Measurements from ENCODE around the gene SCP2. TPM values are rescaled to one million over a fixed set of nuclear protein-coding genes. Genes with fewer than 3 reads are reported as not detected.
A peak's percentile ranks its signal among the peaks of the same experiment; 100 is the strongest.

The SCP2 gene
- total RNA-seq, 1 experiment from 2014 or later = 73.2 TPM

DNA sequence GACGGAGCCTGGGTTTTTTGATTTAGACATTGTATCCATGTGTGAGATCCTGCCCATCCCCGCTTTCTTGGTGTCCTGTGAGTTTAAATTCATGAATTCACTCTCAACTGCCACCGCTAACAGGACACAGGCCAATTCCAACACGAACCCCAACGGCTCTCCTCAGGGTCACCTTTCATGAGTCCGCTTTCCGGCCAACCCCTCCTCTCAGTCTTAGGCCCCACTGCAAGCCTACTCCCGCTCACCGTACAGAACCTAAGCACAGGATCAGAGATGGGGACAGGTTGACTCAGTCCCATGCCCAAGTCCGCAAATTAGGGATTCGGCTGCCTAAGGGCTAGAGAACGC lies 238 bp upstream of the SCP2 start:
- H3K4me3 ChIP-seq (ENCODE audit: low read depth, low read length, poor library complexity, severe bottlenecking) = peak overlapping the region; percentile 78
- H3K4me1 ChIP-seq (ENCODE audit: insufficient read depth, low read length, poor library complexity, severe bottlenecking) = peaks cover 8% of the 10 kb centered on the region
- no peak for TF ChIP-seq EZH2 (IDR thresholded peaks at IDR 0.05; ENCODE audit: borderline replicate concordance, low read depth, low read length, poor library complexity, severe bottlenecking)
- no peak for TF ChIP-seq CTCF (conservative IDR thresholded peaks at IDR 0.05; ENCODE audit: low read depth, low read length)
- POLR2A ChIA-PET (ENCODE audit: low non-redundant PET) = no interaction called here
- no peak for DNase-seq (ENCODE audit: low spot score)
- H3K36me3 ChIP-seq (ENCODE audit: insufficient read depth, low read length, poor library complexity, severe bottlenecking) = no peaks in the 10 kb centered on the region
- no TSS peak for BruUV-seq (replicated peaks)
- no peak overlapping the region for H3K27ac ChIP-seq (ENCODE audit: low read depth, low read length, poor library complexity, severe bottlenecking)
- H3K27me3 ChIP-seq (replicated peaks; ENCODE audit: insufficient read depth, low read depth, low read length, poor library complexity) = no peaks in the 10 kb centered on the region
- CTCF ChIA-PET = interaction anchor here (0.6 to 0.7 kb wide), 2 partner anchors 15 to 49 kb away, joined by 3 to 4 read pairs; no protein-coding TSS in a partner anchor
- no peaks in the 10 kb centered on the region for H3K9me3 ChIP-seq (ENCODE audit: low read depth, low read length, poor library complexity, severe bottlenecking)
- intact Hi-C loops (cut with micrococcal nuclease; ENCODE audit: unreplicated experiment) = no loop called here

DNA sequence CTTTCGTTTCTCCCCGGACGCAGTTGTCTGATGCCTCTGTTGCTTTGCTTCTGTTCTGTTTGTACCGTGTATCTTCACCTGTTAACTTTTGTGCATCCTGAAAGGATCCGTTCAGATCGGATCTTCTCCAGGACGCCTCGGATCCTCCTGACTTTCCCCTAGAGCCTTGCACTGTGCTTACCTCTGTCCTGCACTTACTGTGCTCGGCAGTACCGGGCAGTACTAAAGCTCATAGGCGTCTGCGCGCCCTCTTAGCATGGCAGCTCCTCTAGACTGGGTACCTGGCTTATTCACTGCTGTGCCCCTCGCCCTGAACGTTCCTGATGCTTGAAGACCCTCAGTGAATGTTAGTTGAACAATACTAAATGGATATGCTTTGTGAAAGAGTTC lies 934 bp downstream of the SCP2 start:
- H3K4me1 ChIP-seq (ENCODE audit: insufficient read depth, low read length, poor library complexity, severe bottlenecking) = peaks cover 8% of the 10 kb centered on the region
- TF ChIP-seq CTCF (conservative IDR thresholded peaks at IDR 0.05; ENCODE audit: low read depth, low read length) (no peak), EZH2 (IDR thresholded peaks at IDR 0.05; ENCODE audit: borderline replicate concordance, low read depth, low read length, poor library complexity, severe bottlenecking) (no peak)
- H3K27ac ChIP-seq (ENCODE audit: low read depth, low read length, poor library complexity, severe bottlenecking) = no peak overlapping the region
- no TSS peak for BruUV-seq (replicated peaks)
- H3K4me3 ChIP-seq (ENCODE audit: low read depth, low read length, poor library complexity, severe bottlenecking) = peak overlapping the region; percentile 78
- CTCF ChIA-PET = no interaction called here
- H3K36me3 ChIP-seq (ENCODE audit: insufficient read depth, low read length, poor library complexity, severe bottlenecking) = no peaks in the 10 kb centered on the region
- H3K27me3 ChIP-seq (replicated peaks; ENCODE audit: insufficient read depth, low read depth, low read length, poor library complexity) = no peaks in the 10 kb centered on the region
- intact Hi-C loops (cut with micrococcal nuclease; ENCODE audit: unreplicated experiment) = no loop called here
- no peaks in the 10 kb centered on the region for H3K9me3 ChIP-seq (ENCODE audit: low read depth, low read length, poor library complexity, severe bottlenecking)
- POLR2A ChIA-PET (ENCODE audit: low non-redundant PET) = no interaction called here
- DNase-seq (ENCODE audit: low spot score) = no peak

- DNase-seq (ENCODE audit: low spot score) = no peak
- Histone ChIP-seq H3K4me3 (ENCODE audit: low read depth, low read length, poor library complexity, severe bottlenecking) (no peak overlapping the region), H3K36me3 (ENCODE audit: insufficient read depth, low read length, poor library complexity, severe bottlenecking) (no peaks in the 10 kb centered on the region), H3K27me3 (replicated peaks; ENCODE audit: insufficient read depth, low read depth, low read length, poor library complexity) (no peaks in the 10 kb centered on the region), H3K9me3 (ENCODE audit: low read depth, low read length, poor library complexity, severe bottlenecking) (no peaks in the 10 kb centered on the region), H3K27ac (ENCODE audit: low read depth, low read length, poor library complexity, severe bottlenecking) (no peak overlapping the region), H3K4me1 (ENCODE audit: insufficient read depth, low read length, poor library complexity, severe bottlenecking) (peaks cover 8% of the 10 kb centered on the region)
- intact Hi-C loops (cut with micrococcal nuclease; ENCODE audit: unreplicated experiment) = no loop called here
- ChIA-PET CTCF (no interaction called here), POLR2A (ENCODE audit: low non-redundant PET) (no interaction called here)
- BruUV-seq (replicated peaks) = no TSS peak
- no peak for TF ChIP-seq CTCF (conservative IDR thresholded peaks at IDR 0.05; ENCODE audit: low read depth, low read length)
- no peak for TF ChIP-seq EZH2 (IDR thresholded peaks at IDR 0.05; ENCODE audit: borderline replicate concordance, low read depth, low read length, poor library complexity, severe bottlenecking)
These were observed 1.9 kb downstream of the SCP2 start for GRCh38 chr1:52929019-52929418.

All from A673 (cell line).